Measurements from ENCODE around the gene PPOX. TPM values are rescaled to one million over a fixed set of nuclear protein-coding genes. Genes with fewer than 3 reads are reported as not detected.

Gene PPOX
- total RNA-seq, 3 donors from 2014 or later: 15.0 to 21.9 (median 16.3) TPM

DNA sequence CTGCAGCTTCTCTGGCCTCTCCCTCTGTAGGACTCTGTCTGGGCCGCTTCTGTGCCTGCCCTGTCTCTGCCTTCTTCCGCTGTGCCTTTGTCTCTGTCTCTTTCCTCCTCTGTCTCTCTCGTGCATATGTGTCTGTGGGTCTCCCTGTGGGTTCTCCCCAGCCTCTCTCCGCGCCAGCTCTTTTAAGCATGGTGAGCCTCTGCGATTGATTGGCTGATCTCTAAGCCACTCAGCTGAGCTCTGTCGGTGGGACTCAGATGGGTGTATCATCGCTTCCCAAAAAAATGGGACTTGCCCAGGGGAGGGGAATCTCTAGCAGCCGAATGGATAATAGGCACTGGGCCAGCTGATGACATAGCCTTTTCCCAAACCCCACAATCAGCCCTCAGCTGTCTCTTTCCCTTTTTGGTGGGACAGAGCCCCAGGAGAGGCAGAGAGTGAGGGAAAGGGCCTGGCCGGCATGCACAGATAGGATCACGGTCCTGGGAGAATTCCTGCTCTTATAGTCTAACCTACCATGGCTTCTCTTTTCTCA lies 32.7 kb downstream of the PPOX start, which contains the start of gene ADAMTS4:
ADAMTS4 (minus strand) TSS at position 158 of the 535 bp plus-strand sequence. CDS start 427 bp downstream, outside the sequence.
- intact Hi-C loops (cut with DNase I, micrococcal nuclease): loop anchor here in 1 of 2 donors (10.0 kb wide), 1 partner anchor 186 kb away; no protein-coding TSS in a partner anchor
- no peaks in the 10 kb centered on the region for H3K9me3 ChIP-seq

DNA sequence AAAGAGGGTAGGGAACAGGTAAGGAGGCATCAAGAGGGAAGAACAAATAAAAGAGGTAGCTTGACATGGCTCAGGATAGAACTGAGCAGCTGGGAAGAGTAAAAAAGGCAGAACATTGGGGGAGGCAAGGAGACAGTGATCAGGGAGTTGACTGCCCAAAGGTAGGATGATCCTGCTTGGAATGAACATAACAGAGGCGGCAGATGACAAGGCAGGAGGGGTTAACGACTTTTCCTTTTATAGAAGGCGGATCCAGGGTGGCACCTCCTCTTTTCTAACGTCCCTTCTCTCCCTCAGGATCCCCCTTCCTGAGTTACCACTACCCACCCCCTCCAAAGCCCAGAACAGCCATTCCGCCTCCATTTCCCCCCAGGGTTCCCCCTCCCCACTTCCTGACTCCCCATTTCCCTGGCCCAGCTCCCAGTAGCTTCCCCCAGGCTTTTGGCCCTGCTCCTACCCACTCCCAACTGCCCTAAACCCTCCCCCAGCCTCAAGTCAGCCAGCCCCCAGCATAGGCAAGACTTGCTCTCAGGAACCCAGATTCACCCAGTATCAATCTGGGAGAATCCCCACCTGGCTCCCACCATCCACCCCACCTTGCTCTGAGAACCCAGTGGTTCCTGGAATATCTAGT lies 33.4 kb downstream of the PPOX start:
- peaks cover 24% of the 10 kb centered on the region for H3K4me1 ChIP-seq (ENCODE audit: low read depth)
- no peak for DNase-seq
- ATAC-seq: no peak
- intact Hi-C loops (cut with DNase I, micrococcal nuclease): loop anchor here in 1 of 2 donors (10.0 kb wide), 1 partner anchor 185 kb away; no protein-coding TSS in a partner anchor
- TF ChIP-seq, protein P1, sequence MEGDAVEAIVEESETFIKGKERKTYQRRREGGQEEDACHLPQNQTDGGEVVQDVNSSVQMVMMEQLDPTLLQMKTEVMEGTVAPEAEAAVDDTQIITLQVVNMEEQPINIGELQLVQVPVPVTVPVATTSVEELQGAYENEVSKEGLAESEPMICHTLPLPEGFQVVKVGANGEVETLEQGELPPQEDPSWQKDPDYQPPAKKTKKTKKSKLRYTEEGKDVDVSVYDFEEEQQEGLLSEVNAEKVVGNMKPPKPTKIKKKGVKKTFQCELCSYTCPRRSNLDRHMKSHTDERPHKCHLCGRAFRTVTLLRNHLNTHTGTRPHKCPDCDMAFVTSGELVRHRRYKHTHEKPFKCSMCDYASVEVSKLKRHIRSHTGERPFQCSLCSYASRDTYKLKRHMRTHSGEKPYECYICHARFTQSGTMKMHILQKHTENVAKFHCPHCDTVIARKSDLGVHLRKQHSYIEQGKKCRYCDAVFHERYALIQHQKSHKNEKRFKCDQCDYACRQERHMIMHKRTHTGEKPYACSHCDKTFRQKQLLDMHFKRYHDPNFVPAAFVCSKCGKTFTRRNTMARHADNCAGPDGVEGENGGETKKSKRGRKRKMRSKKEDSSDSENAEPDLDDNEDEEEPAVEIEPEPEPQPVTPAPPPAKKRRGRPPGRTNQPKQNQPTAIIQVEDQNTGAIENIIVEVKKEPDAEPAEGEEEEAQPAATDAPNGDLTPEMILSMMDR (IDR thresholded peaks at IDR 0.05): no peak
- no peak overlapping the region for H3K4me3 ChIP-seq
- H3K36me3 ChIP-seq (ENCODE audit: low read depth): peaks cover 4% of the 10 kb centered on the region
- H3K9me3 ChIP-seq: no peaks in the 10 kb centered on the region

More for the DNA sequence above, 32.7 kb downstream of the PPOX start, which contains the start of gene ADAMTS4:
- Histone ChIP-seq H3K4me3 (no peak within 1 kb of the TSS), H3K36me3 (ENCODE audit: low read depth) (no peaks in the 10 kb centered on the region), H3K4me1 (ENCODE audit: low read depth) (peaks cover 23% of the 10 kb centered on the region)
- TF ChIP-seq, protein P1 (IDR thresholded peaks at IDR 0.05): no peak
- DNase-seq (peak in 1 of 3 donors; percentile 49), ATAC-seq (no peak)

DNA sequence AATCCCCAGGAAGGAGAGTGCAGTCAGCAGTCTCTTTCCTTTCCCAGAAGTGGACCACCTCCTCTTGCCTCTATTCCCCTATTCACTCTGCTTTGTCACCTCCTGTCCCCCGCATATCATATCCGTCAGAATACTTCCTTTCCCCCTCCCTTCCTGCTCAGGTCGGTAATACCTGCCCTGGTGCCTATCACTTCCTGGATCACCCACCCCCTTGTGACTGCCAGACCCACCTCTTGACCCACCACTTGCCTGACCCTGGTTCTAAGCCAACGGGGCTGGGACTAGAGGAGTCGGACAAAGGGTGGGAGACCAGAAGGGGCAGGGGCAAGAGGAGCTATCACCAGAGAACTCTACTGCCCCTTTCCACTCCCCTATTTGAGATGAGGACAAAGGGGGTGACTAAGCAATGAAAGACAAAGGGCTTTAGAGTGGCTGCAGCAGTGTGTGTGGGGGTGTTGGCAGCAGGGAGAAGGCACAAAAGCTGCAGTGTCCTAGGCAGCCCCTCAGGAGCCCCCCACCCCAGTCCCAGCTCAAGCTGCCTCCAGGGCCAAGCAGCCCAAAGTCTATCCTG lies 34.3 kb downstream of the PPOX start:
- intact Hi-C loops (cut with DNase I, micrococcal nuclease): no loop called here
- H3K36me3 ChIP-seq (ENCODE audit: low read depth): peaks cover 4% of the 10 kb centered on the region
- H3K4me1 ChIP-seq (ENCODE audit: low read depth): peaks cover 24% of the 10 kb centered on the region
- no peak for ATAC-seq
- TF ChIP-seq, protein P1 (IDR thresholded peaks at IDR 0.05): no peak
- no peaks in the 10 kb centered on the region for H3K9me3 ChIP-seq
- DNase-seq: no peak
- no peak overlapping the region for H3K4me3 ChIP-seq

DNA sequence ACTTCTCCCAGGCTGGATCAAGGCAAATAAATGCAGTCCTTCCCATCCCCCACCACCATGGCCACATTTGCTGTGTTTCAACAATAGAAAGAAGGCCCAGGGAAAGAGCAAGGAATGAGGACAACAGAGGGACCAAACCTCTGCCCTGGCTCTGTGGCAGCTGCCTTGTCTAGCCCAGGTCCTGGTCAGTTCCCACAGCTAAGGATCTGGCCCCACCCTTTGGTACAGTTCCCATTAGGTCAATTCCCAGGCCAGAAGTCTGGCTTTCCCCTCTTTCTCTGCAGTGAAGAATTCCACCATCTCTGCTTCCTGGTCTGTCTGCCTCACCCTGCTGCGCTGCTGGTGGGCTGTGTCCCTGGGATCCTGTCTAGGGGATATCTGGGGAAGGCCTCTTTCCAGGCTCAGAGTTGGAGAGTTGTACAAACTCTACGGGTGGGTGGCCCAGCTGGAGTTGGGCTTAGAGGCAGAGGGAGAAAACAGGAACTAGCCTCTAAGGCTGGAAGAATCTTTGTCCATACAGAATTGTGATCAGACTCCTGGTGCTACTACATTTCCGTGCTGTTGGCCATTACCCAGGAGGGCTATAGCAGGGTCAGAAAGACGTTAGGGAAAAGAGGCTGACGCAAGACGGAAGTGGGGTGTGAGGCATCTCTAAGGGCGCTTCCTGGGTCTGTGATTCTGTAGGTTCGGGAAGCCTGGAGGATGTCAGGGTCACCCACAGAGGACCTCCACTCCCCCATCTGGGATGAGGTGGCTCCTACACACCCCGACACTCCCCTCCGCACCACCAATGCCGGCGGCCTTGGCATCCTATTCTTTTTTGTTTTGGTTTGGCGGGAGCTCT lies 35.0 kb downstream of the PPOX start:
- TF ChIP-seq, protein P1 (IDR thresholded peaks at IDR 0.05): no peak
- Histone ChIP-seq H3K36me3 (ENCODE audit: low read depth) (peaks cover 4% of the 10 kb centered on the region), H3K9me3 (no peaks in the 10 kb centered on the region), H3K4me1 (ENCODE audit: low read depth) (peaks cover 27% of the 10 kb centered on the region), H3K4me3 (no peak overlapping the region)
- DNase-seq (peak in 2 of 3 donors; percentile 56 to 72), ATAC-seq (peak; percentile 1)
- intact Hi-C loops (cut with DNase I, micrococcal nuclease): no loop called here

Measured in mucosa of descending colon (tissue), 3 donors.